Nephron progenitor cell (in vitro differentiated cells): ENCODE results near the gene STAT5B.

ENCODE experiments used
- DNase-seq: peaks from one replicate; pipeline ENCODE4 v3.0.0; 2021
- H3K27ac Mint-ChIP-seq: 2 replicates; pipeline ENCODE4 v1.8.0; 2021; ENCODE audit warnings: mild to moderate bottlenecking, moderate library complexity, mixed read lengths
- H3K27me3 Mint-ChIP-seq: 2 replicates; pipeline ENCODE4 v1.8.0; 2021; ENCODE audit warnings: mild to moderate bottlenecking, low read depth, mixed read lengths; ENCODE audit not compliant: poor library complexity
- H3K36me3 Mint-ChIP-seq: 2 replicates; pipeline ENCODE4 v1.8.0; 2021; ENCODE audit warnings: low read depth, mixed read lengths
- H3K4me1 Mint-ChIP-seq: 2 replicates; pipeline ENCODE4 v1.8.0; 2021; ENCODE audit warnings: mixed read lengths
- H3K4me3 Mint-ChIP-seq: 2 replicates; pipeline ENCODE4 v1.8.0; 2021; ENCODE audit warnings: mild to moderate bottlenecking, moderate library complexity, mixed read lengths
- H3K9me3 Mint-ChIP-seq: 2 replicates; pipeline ENCODE4 v1.8.0; 2021; ENCODE audit warnings: mild to moderate bottlenecking, moderate library complexity, mixed read lengths
- TF ChIP-seq, protein P1 (sequence below): fragments of 200-600 bp; sonication (generic); IDR thresholded peaks from 2 replicates; pipeline ENCODE4 v1.5.0; 2021; ENCODE audit warnings: antibody characterized with exemption

The STAT5B gene

DNA sequence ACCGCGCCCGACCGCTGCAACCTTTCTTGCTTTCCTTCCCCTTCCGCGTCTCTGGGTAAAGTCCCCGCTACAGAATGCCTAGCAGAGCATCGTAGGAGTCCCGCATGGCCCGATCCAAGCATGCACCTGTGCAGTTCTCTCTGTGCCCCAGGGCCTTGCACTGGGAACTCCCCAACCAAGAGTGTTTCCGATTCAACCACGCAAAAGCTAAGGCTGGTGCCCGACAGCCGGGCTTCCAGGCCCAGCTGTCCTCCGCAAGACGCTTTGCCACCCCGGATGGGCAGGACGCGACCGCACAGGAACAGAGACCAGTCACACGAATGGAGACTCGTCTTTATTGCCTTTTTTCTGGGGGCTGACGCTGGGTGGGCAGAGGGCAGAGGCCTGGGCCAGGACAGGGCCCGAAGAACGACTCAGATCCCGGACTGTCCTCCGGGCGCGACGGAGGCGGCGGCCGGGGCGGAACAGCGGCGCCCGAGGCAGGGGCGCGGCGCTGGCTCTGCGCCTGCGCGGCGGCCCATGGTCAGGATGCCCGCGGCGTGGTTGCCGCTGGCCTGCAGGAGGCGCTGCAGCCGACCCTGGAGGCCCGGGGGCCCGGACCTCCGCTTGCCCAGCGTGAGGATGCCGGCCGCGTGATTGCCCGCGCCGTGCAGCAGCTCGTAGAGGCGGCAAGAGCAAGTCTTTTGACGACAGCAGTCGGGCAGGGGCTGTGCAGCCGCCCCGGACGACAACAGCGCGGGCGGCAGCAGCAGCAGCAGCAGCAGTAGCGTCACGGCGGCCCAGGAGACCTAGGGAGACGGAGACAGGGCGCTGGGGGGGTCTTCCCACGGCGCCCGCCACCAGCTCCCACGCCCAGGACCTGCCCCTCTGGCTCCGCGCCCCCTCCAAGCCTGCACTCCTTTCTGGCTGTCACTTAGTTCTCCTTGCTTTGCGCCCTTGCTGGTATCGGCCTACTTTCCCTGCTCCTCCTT lies 92.2 kb downstream of the STAT5B start:
- Mint-ChIP-seq H3K4me1 (peaks cover 24% of the 10 kb centered on the region), H3K27me3 (peaks cover 80% of the 10 kb centered on the region), H3K9me3 (no peaks in the 10 kb centered on the region), H3K4me3 (peak overlapping the region; percentile 81), H3K36me3 (no peaks in the 10 kb centered on the region), H3K27ac (no peak overlapping the region)
- TF ChIP-seq, protein P1, sequence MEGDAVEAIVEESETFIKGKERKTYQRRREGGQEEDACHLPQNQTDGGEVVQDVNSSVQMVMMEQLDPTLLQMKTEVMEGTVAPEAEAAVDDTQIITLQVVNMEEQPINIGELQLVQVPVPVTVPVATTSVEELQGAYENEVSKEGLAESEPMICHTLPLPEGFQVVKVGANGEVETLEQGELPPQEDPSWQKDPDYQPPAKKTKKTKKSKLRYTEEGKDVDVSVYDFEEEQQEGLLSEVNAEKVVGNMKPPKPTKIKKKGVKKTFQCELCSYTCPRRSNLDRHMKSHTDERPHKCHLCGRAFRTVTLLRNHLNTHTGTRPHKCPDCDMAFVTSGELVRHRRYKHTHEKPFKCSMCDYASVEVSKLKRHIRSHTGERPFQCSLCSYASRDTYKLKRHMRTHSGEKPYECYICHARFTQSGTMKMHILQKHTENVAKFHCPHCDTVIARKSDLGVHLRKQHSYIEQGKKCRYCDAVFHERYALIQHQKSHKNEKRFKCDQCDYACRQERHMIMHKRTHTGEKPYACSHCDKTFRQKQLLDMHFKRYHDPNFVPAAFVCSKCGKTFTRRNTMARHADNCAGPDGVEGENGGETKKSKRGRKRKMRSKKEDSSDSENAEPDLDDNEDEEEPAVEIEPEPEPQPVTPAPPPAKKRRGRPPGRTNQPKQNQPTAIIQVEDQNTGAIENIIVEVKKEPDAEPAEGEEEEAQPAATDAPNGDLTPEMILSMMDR, result peak; percentile 66
- DNase-seq, result peak; percentile 88

DNA sequence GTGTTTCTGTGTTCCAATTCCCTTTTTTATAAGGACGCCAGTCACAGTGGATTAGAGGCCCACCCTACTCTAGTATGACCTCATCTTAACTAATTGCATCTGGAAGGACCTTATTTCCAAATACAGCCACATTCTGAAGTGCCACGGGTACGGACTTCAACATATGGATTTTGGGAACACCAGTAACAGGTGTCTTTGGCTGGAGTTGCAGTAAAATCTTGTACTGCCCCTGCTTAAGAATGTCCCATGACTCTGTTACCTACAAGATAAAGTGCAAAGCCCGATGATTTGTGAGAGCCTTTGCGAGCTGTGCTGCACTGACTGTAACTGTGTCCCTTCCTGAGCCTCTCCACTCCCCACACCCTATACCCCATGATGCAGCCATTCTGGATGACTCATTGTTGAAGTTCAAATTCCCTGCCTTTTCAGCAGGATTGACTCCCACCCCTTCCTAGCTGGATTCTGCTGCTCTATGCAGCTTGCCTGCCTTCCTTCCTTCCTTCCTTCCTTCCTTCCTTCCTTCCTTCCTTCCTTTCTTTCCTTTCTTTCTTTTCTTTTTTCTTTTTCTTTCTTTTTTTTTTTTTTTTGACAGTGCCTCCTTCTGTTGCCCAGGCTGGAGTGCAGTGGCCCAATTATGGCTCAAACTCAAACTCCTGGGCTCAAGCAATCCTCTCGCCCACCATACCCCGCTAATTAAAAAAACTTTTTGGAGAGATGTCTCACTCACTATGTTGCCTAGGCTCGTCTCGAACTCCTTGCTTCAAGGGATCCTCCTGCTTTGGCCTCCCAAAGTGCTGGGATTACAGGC lies 93.1 kb downstream of the STAT5B start:
- H3K4me3 Mint-ChIP-seq, result peak overlapping the region; percentile 81
- H3K36me3 Mint-ChIP-seq, result no peaks in the 10 kb centered on the region
- peaks cover 24% of the 10 kb centered on the region for H3K4me1 Mint-ChIP-seq
- H3K27me3 Mint-ChIP-seq, result peaks cover 87% of the 10 kb centered on the region
- no peak overlapping the region for H3K27ac Mint-ChIP-seq
- TF ChIP-seq, protein P1, result no peak
- DNase-seq, result no peak
- no peaks in the 10 kb centered on the region for H3K9me3 Mint-ChIP-seq

DNA sequence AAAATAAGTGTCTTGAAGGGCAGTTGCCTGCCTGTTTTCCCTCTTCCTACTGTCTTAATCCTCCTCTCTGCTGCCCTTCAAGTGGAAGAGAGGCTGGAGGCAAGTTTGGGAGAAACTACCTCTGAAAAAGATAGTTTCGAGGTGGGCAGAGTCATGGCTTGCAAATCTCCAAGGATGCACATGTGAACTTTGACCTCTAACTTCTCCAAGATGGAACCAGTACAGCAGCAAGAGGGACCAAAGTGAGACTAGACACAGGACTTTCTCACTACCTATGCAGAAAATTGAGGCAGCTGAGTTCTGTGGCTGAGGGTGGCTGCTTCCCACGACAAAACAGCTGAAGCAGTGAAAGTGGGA lies 94.4 kb downstream of the STAT5B start:
- H3K4me3 Mint-ChIP-seq, result no peak overlapping the region

DNA sequence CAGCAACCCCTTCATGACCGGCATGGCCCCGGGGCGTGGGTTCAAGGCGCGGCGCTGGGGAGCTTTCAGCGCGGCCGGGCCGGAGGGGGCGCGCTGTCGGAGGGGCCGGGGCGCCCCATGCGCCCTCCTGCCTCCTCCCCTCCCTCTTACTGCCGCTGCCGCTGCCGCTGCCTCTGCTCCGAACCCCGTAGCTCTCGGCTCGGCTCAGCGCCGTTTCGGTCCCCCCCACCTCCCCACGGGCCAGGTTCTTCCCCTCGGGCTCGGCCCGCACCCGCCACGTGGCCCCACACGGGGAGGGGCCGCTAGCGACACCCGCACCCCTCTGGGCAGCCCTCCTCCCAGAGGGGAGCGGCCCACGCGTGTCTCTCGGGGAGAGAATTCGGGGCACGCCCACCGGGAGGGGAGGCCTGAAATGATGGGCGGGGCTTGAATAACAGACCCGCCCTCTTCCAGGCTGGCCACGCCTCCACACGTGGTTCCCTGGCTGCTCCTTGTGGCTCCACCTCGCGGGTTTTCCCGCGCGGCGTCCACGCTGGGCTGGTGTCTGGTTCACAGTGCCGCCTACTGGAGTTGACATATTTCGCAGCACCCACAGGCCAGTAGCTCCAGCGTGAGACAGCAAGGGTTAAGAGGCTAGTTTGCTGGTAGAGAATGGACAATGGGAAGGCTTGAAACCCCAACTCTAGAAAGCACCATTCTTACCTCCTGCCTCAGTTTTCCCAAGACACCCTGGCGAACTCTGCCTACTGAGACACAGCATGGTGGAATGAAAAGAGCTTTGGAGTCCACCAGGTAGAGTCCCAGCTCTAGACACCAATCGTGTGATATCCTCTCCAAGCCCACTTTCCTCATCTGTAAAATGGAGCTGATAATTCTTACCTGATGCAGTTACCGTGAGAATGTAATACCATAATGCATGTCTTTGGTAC lies 95.0 kb downstream of the STAT5B start, which contains the start of gene KCNH4:
Gene KCNH4 (minus strand): TSS at position 221 of the 929 bp plus-strand sequence. CDS start 197 bp downstream, at position 24.
- no peak within 1 kb of the TSS for H3K27ac Mint-ChIP-seq
- H3K4me3 Mint-ChIP-seq, result peak within 1 kb of the TSS; percentile 50
- DNase-seq, result peak; percentile 56
- no peaks in the 10 kb centered on the region for H3K9me3 Mint-ChIP-seq
- TF ChIP-seq, protein P1, result no peak
- no peaks in the 10 kb centered on the region for H3K36me3 Mint-ChIP-seq
- peaks cover 22% of the 10 kb centered on the region for H3K4me1 Mint-ChIP-seq
- H3K27me3 Mint-ChIP-seq, result peaks cover 86% of the 10 kb centered on the region

More for the DNA sequence above, 94.4 kb downstream of the STAT5B start:
- H3K9me3 Mint-ChIP-seq, result no peaks in the 10 kb centered on the region
- TF ChIP-seq, protein P1, result no peak
- H3K4me1 Mint-ChIP-seq, result peaks cover 24% of the 10 kb centered on the region
- H3K27ac Mint-ChIP-seq, result no peak overlapping the region
- no peak for DNase-seq
- H3K36me3 Mint-ChIP-seq, result no peaks in the 10 kb centered on the region
- H3K27me3 Mint-ChIP-seq, result peaks cover 89% of the 10 kb centered on the region

DNA sequence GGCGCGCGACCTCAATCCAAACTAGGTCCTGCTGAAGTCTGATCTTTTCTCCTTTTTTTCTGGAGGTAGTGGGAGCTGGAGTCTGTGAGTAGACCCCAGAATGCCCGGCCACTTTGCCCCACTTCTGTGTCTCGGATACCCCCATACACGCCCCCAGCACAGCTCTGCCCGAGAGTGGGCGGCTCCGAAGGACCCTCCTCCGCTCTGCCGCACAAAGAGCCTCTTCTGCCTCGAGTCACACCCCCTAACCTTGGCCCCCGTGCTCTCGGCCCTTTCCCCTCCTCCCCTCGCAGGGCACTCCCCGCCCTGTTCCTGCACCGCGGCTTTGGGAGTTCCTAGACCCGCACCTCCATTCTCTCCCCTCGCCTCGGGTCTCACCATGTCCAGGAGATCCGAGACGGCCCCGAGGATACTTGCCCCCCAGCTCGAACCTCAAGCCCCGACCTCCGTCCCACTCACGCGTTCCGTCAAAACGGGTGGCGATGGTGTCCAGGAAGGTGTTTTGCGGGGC lies 95.7 kb downstream of the STAT5B start:
- TF ChIP-seq, protein P1, result no peak
- H3K4me3 Mint-ChIP-seq, result peak overlapping the region; percentile 50
- peaks cover 86% of the 10 kb centered on the region for H3K27me3 Mint-ChIP-seq
- H3K9me3 Mint-ChIP-seq, result no peaks in the 10 kb centered on the region
- peak; percentile 25 for DNase-seq
- H3K27ac Mint-ChIP-seq, result no peak overlapping the region
- no peaks in the 10 kb centered on the region for H3K36me3 Mint-ChIP-seq
- peaks cover 15% of the 10 kb centered on the region for H3K4me1 Mint-ChIP-seq
